IMR-90 (cell line): Measurements from ENCODE around the gene PPP1R14C. TPM values are rescaled to one million over a fixed set of nuclear protein-coding genes. Genes with fewer than 3 reads are reported as not detected.

Experiments used
- ATAC-seq: fragments of 200-7000 bp; cut with Tn5 transposase; 2 replicates; pipeline ENCODE4 v1.9.1; 2020; ENCODE audit warnings: low read depth, mild to moderate bottlenecking, moderate library complexity
- BruUV-seq: library from RNA; stranded (reverse); fragments of 400-500 nt; replicated peaks from 2 replicates; lab custom pipeline; 2021; lab: Mats Ljungman, UMichigan
- CTCF ChIA-PET: fragments of 300-600 bp; formaldehyde crosslinking; extraction: SDS; loops from one replicate; lab custom pipeline; 2021; ENCODE audit warnings: antibody characterized with exemption; lab: Yijun Ruan, JAX
- POLR2A ChIA-PET: fragments of 300-600 bp; sonication (Branson Sonifier 250); formaldehyde crosslinking; loops from one replicate; lab custom pipeline; 2022; ENCODE audit warnings: antibody characterized with exemption; ENCODE audit not compliant: unreplicated experiment; lab: Charles Lee
- DNase-seq: peaks from one replicate; pipeline ENCODE4 v3.0.0; 2013
- H2AFZ ChIP-seq: replicated peaks from 2 replicates; pipeline ENCODE3; 2013; ENCODE audit warnings: low read length, mild to moderate bottlenecking; ENCODE audit not compliant: poor library complexity
- H2AK5ac ChIP-seq: 2 replicates; pipeline ENCODE4 v1.6.1; 2013; ENCODE audit warnings: low read depth, low read length, inconsistent platforms
- H2AK9ac ChIP-seq: replicated peaks from 2 replicates; pipeline ENCODE3; 2013; ENCODE audit warnings: mild to moderate bottlenecking, low read depth, low read length, moderate library complexity; ENCODE audit not compliant: poor library complexity
- H2BK120ac ChIP-seq: 2 replicates; pipeline ENCODE4 v1.6.1; 2013; ENCODE audit warnings: low read depth, low read length, inconsistent platforms
- H2BK15ac ChIP-seq: 3 replicates; pipeline ENCODE4 v1.6.1; 2013; ENCODE audit warnings: low read depth, low read length, inconsistent platforms
- H2BK20ac ChIP-seq: 2 replicates; pipeline ENCODE4 v1.6.1; 2013; ENCODE audit warnings: low read depth, mild to moderate bottlenecking, inconsistent platforms, low read length, moderate library complexity
- H2BK5ac ChIP-seq: 2 replicates; pipeline ENCODE4 v1.6.1; 2013; ENCODE audit warnings: mild to moderate bottlenecking, low read depth, low read length, inconsistent platforms; ENCODE audit not compliant: poor library complexity, severe bottlenecking
- H3K14ac ChIP-seq: replicated peaks from 2 replicates; pipeline ENCODE4 v1.6.1; 2013; ENCODE audit warnings: low read depth, low read length, inconsistent platforms
- H3K18ac ChIP-seq: 2 replicates; pipeline ENCODE4 v1.6.1; 2013; ENCODE audit warnings: low read depth, low read length, control low read depth
- H3K23ac ChIP-seq: 2 replicates; pipeline ENCODE4 v1.6.1; 2013; ENCODE audit warnings: low read depth, low read length, inconsistent platforms
- H3K27ac ChIP-seq: 2 replicates; pipeline ENCODE4 v1.5.1; 2013; ENCODE audit warnings: mild to moderate bottlenecking, control low read depth, low read length; ENCODE audit not compliant: insufficient read depth
- H3K27me3 ChIP-seq: 2 replicates; pipeline ENCODE4 v1.6.1; 2013; ENCODE audit warnings: low read length; ENCODE audit not compliant: control insufficient read depth, insufficient read depth
- H3K36me3 ChIP-seq: 2 replicates; pipeline ENCODE4 v1.6.1; 2013; ENCODE audit warnings: low read length, mixed read lengths; ENCODE audit not compliant: control insufficient read depth, insufficient read depth
- H3K4ac ChIP-seq: 2 replicates; pipeline ENCODE4 v1.6.1; 2013; ENCODE audit warnings: low read depth, low read length, inconsistent platforms
- H3K4me1 ChIP-seq: 2 replicates; pipeline ENCODE4 v1.6.1; 2013; ENCODE audit warnings: low read length, mixed read lengths; ENCODE audit not compliant: control insufficient read depth, insufficient read depth
- H3K4me2 ChIP-seq: 2 replicates; pipeline ENCODE4 v1.6.1; 2013; ENCODE audit warnings: low read depth, mild to moderate bottlenecking, control low read depth, low read length, moderate library complexity
- H3K4me3 ChIP-seq: 2 replicates; pipeline ENCODE4 v1.5.1; 2013; ENCODE audit warnings: low read depth, mild to moderate bottlenecking, control low read depth, low read length, moderate library complexity; ENCODE audit not compliant: insufficient read depth
- H3K56ac ChIP-seq: 2 replicates; pipeline ENCODE4 v1.6.1; 2013; ENCODE audit warnings: low read length, inconsistent platforms; ENCODE audit not compliant: insufficient read depth; ENCODE audit errors: extremely low read depth
- H3K79me1 ChIP-seq, 2 experiments: 2 replicates each; pipeline ENCODE4 v1.6.1; 2013; ENCODE audit warnings: low read length in 2 of 2, inconsistent platforms in 1 of 2, low read depth in 1 of 2
- H3K9ac ChIP-seq: 2 replicates; pipeline ENCODE4 v1.6.1; 2013; ENCODE audit warnings: low read depth, low read length, control low read depth
- H3K9me1 ChIP-seq: 2 replicates; pipeline ENCODE4 v1.6.1; 2013; ENCODE audit warnings: low read length, inconsistent platforms; ENCODE audit not compliant: insufficient read depth
- H3K9me3 ChIP-seq: 2 replicates; pipeline ENCODE4 v1.6.1; 2013; ENCODE audit warnings: low read length; ENCODE audit not compliant: control insufficient read depth, insufficient read depth
- H4K20me1 ChIP-seq: 2 replicates; pipeline ENCODE4 v1.6.1; 2013; ENCODE audit warnings: low read length, inconsistent platforms; ENCODE audit not compliant: insufficient read depth
- H4K5ac ChIP-seq: 2 replicates; pipeline ENCODE4 v1.6.1; 2013; ENCODE audit warnings: mild to moderate bottlenecking, low read depth, low read length, control low read depth
- H4K8ac ChIP-seq, 2 experiments: 2 replicates each; pipeline ENCODE4 v1.6.1; 2013; ENCODE audit warnings: low read depth in 2 of 2, low read length in 2 of 2, control low read depth in 1 of 2, inconsistent platforms in 1 of 2
- H4K91ac ChIP-seq: 2 replicates; pipeline ENCODE4 v1.6.1; 2013; ENCODE audit warnings: low read depth, low read length, inconsistent platforms; ENCODE audit not compliant: insufficient read depth
- BHLHE40 ChIP-seq: fragments of 150-350 bp; IDR thresholded peaks from 2 replicates; pipeline ENCODE4 v1.6.1; 2016; ENCODE audit warnings: mild to moderate bottlenecking, low read depth, low read length
- CEBPB ChIP-seq: IDR thresholded peaks from 2 replicates; pipeline ENCODE4 v1.6.1; 2012; ENCODE audit warnings: low read depth, low read length, improper control_type of control experiment
- CHD1 ChIP-seq: IDR thresholded peaks from 2 replicates; pipeline ENCODE4 v1.6.1; 2012; ENCODE audit warnings: low read depth, low read length, improper control_type of control experiment
- CTCF ChIP-seq: conservative IDR thresholded peaks from 2 replicates; pipeline ENCODE4 v1.5.1; 2012; ENCODE audit warnings: mild to moderate bottlenecking, low read depth, low read length, improper control_type of control experiment
- ELK1 ChIP-seq: fragments of 150-350 bp; IDR thresholded peaks from 2 replicates; pipeline ENCODE4 v1.6.1; 2016; ENCODE audit warnings: low read depth, mild to moderate bottlenecking, low read length, moderate library complexity, borderline replicate concordance
- FOS ChIP-seq: fragments of 150-350 bp; IDR thresholded peaks from 2 replicates; pipeline ENCODE4 v1.6.1; 2016; ENCODE audit warnings: low read depth, low read length
- MAFK ChIP-seq: IDR thresholded peaks from 2 replicates; pipeline ENCODE4 v1.6.1; 2012; ENCODE audit warnings: low read depth, low read length, improper control_type of control experiment
- MAZ ChIP-seq: IDR thresholded peaks from 2 replicates; pipeline ENCODE4 v1.6.1; 2012; ENCODE audit warnings: low read depth, mild to moderate bottlenecking, low read length, improper control_type of control experiment, moderate library complexity, borderline replicate concordance
- MXI1 ChIP-seq: IDR thresholded peaks from 2 replicates; pipeline ENCODE4 v1.6.1; 2012; ENCODE audit warnings: low read depth, mild to moderate bottlenecking, low read length, moderate library complexity, borderline replicate concordance
- NFE2L2 ChIP-seq: fragments of 150-350 bp; IDR thresholded peaks from 2 replicates; pipeline ENCODE4 v1.6.1; 2016; ENCODE audit warnings: low read depth, mild to moderate bottlenecking, low read length
- POLR2A ChIP-seq: IDR thresholded peaks from 2 replicates; pipeline ENCODE4 v1.6.1; 2012; ENCODE audit warnings: mild to moderate bottlenecking, low read depth, low read length
- RAD21 ChIP-seq: IDR thresholded peaks from 2 replicates; pipeline ENCODE4 v1.6.1; 2012; ENCODE audit warnings: low read length, improper control_type of control experiment
- RCOR1 ChIP-seq: IDR thresholded peaks from 2 replicates; pipeline ENCODE4 v1.6.1; 2012; ENCODE audit warnings: mild to moderate bottlenecking, low read length, improper control_type of control experiment; ENCODE audit not compliant: insufficient replicate concordance
- RFX5 ChIP-seq: IDR thresholded peaks from 2 replicates; pipeline ENCODE4 v1.8.0; 2012; ENCODE audit warnings: low read depth, mild to moderate bottlenecking, low read length, moderate library complexity
- SMC3 ChIP-seq: fragments of 150-350 bp; IDR thresholded peaks from 2 replicates; pipeline ENCODE4 v1.6.1; 2016; ENCODE audit warnings: low read depth, mild to moderate bottlenecking, antibody characterized with exemption, low read length, moderate library complexity
- USF2 ChIP-seq: fragments of 150-350 bp; IDR thresholded peaks from 2 replicates; pipeline ENCODE4 v1.6.1; 2017; ENCODE audit warnings: mild to moderate bottlenecking, antibody characterized with exemption, low read length, low read depth
- WGBS, 2 experiments: methylation state at CpG; one replicate each; pipeline versions ENCODE4 v1.1.5 to v1.1.7; 2013; ENCODE audit warnings: missing lambda C conversion rate in 2 of 2; ENCODE audit not compliant: insufficient read length in 1 of 2; ENCODE audit errors: extremely low coverage in 2 of 2; 5-methylcytosine and 5-hydroxymethylcytosine counted together
- dilution Hi-C: fragments of 300-500 bp; cut with HindIII; formaldehyde crosslinking; loops from one replicate; pipeline ENCODE4 v1.14.3; 2018; ENCODE audit warnings: low sequenced_read_pairs; ENCODE audit not compliant: unreplicated experiment
- in situ Hi-C: fragments of 300-500 bp; cut with MboI; formaldehyde crosslinking; loops from 3 replicates; pipeline ENCODE4 v1.14.3; 2019; ENCODE audit warnings: low sequenced_read_pairs, inconsistent platforms, mixed read lengths
- intact Hi-C: fragments of 100-400 bp; cut with micrococcal nuclease; formaldehyde crosslinking; loops from 2 replicates; pipeline ENCODE4 v1.10.0; 2022
- polyA plus RNA-seq, 3 experiments: library from polyadenylated mRNA; depleted of rRNA; stranded (reverse); fragments of >200 nt; gene quantifications; 2 replicates each; pipeline ENCODE4 v1.2.3, GENCODE V29; 2012; ENCODE audit warnings: low replicate concordance in 1 of 3
- total RNA-seq: library from RNA; depleted of rRNA; stranded (reverse); fragments of >200 nt; gene quantifications from 2 replicates; pipeline ENCODE4 v1.2.3, GENCODE V29; 2012

PPP1R14C gene
- total and polyA plus RNA-seq, 2 of the 4 experiments (the other 2 are of a cell fraction) = not detected

- Histone ChIP-seq H3K9ac (no peak overlapping the region), H3K36me3 (no peaks in the 10 kb centered on the region), H3K9me3 (no peaks in the 10 kb centered on the region), H2AFZ (no peak overlapping the region), H3K27ac (no peak overlapping the region), H3K4ac (no peak overlapping the region), H4K91ac (no peak overlapping the region), H3K23ac (no peak overlapping the region), H2BK120ac (no peak overlapping the region), H3K4me1 (no peaks in the 10 kb centered on the region), H4K20me1 (no peaks in the 10 kb centered on the region), H3K18ac (no peak overlapping the region), H2BK5ac (no peak overlapping the region), H2AK5ac (no peak overlapping the region), H4K5ac (no peak overlapping the region), H3K4me2 (no peak overlapping the region), H3K14ac (no peak overlapping the region), H3K56ac (no peak overlapping the region), H2BK15ac (no peak overlapping the region), H3K27me3 (no peaks in the 10 kb centered on the region), H4K8ac (no peak overlapping the region), H3K9me1 (no peaks in the 10 kb centered on the region), H3K79me1 (no peaks in the 10 kb centered on the region), H2AK9ac (no peak overlapping the region), H2BK20ac (no peak overlapping the region), H3K4me3 (no peak overlapping the region)
- TF ChIP-seq SMC3 (no peak), CHD1 (no peak), RCOR1 (no peak), CEBPB (no peak), CTCF (no peak), RAD21 (no peak), MXI1 (no peak), USF2 (no peak), RFX5 (no peak), POLR2A (no peak), BHLHE40 (no peak), FOS (no peak), MAFK (no peak), MAZ (no peak), NFE2L2 (no peak), ELK1 (no peak)
- WGBS, 2 experiments = 80% methylated on average over 3 of the region's 11 CpGs; no CpG with 5 or more reads in 1 of the 2 experiments
- ChIA-PET POLR2A (no interaction called here), CTCF (no interaction called here)
- in situ Hi-C loops = no loop called here
- ATAC-seq = no peak; the same call in 1 of the 2 replicates
- no TSS peak for BruUV-seq
- dilution Hi-C loops = no loop called here
- intact Hi-C loops = no loop called here
- DNase-seq = no peak
Measured at GRCh38 chr6:150177259-150177951, 34.6 kb downstream of the PPP1R14C start.
